Measurements from ENCODE around the gene FGF2.

GRCh38 chr4:122831515-122832196 lies 5.0 kb downstream of the FGF2 start:
- TF ChIP-seq POLR2AphosphoS5 (IDR thresholded peaks at IDR 0.05; ENCODE audit: low read depth, low read length) (no peak), REST (IDR thresholded peaks at IDR 0.05; ENCODE audit: insufficient read depth in 1 of 2, low read depth in 2 of 2, low read length in 2 of 2) (no peak), TAF1 (IDR thresholded peaks at IDR 0.05; ENCODE audit: borderline replicate concordance, insufficient read depth, low read length) (no peak)

All from PFSK-1 (cell line).